Measurements from ENCODE around the gene GRIN2A.

The GRIN2A gene

GRCh38 chr16:10103118-10103517 is 79.1 kb downstream of the GRIN2A start:
- Mint-ChIP-seq H3K27me3 (peaks cover 2% of the 10 kb centered on the region), H3K36me3 (ENCODE audit: low read depth) (no peaks in the 10 kb centered on the region), H3K4me1 (ENCODE audit: low read depth) (no peaks in the 10 kb centered on the region), H3K4me3 (no peak overlapping the region), H3K9me3 (no peaks in the 10 kb centered on the region), H3K27ac (no peak overlapping the region)
- no peak for DNase-seq

- no peaks in the 10 kb centered on the region for H3K4me1 Mint-ChIP-seq (ENCODE audit: low read depth)
- no peaks in the 10 kb centered on the region for H3K9me3 Mint-ChIP-seq
- H3K27me3 Mint-ChIP-seq = peaks cover 2% of the 10 kb centered on the region
- H3K36me3 Mint-ChIP-seq (ENCODE audit: low read depth) = no peaks in the 10 kb centered on the region
- H3K27ac Mint-ChIP-seq = no peak overlapping the region
- no peak overlapping the region for H3K4me3 Mint-ChIP-seq
- DNase-seq = no peak
Measured at GRCh38 chr16:10100829-10101228, 81.4 kb downstream of the GRIN2A start.

- H3K4me3 Mint-ChIP-seq = no peak overlapping the region
- no peak for DNase-seq
- H3K9me3 Mint-ChIP-seq = no peaks in the 10 kb centered on the region
- H3K36me3 Mint-ChIP-seq (ENCODE audit: low read depth) = no peaks in the 10 kb centered on the region
- H3K27me3 Mint-ChIP-seq = no peaks in the 10 kb centered on the region
- H3K27ac Mint-ChIP-seq = no peak overlapping the region
- no peaks in the 10 kb centered on the region for H3K4me1 Mint-ChIP-seq (ENCODE audit: low read depth)
Measured at GRCh38 chr16:10098991-10099390, 83.2 kb downstream of the GRIN2A start.

- DNase-seq = no peak
- H3K4me1 Mint-ChIP-seq (ENCODE audit: low read depth) = no peaks in the 10 kb centered on the region
- no peaks in the 10 kb centered on the region for H3K36me3 Mint-ChIP-seq (ENCODE audit: low read depth)
- no peak overlapping the region for H3K4me3 Mint-ChIP-seq
- no peak overlapping the region for H3K27ac Mint-ChIP-seq
- H3K27me3 Mint-ChIP-seq = no peaks in the 10 kb centered on the region
- H3K9me3 Mint-ChIP-seq = no peaks in the 10 kb centered on the region
Measured at GRCh38 chr16:10097271-10097670, 85.0 kb downstream of the GRIN2A start.

- DNase-seq = no peak
- Mint-ChIP-seq H3K4me3 (no peak overlapping the region), H3K27ac (no peak overlapping the region), H3K36me3 (ENCODE audit: low read depth) (no peaks in the 10 kb centered on the region), H3K9me3 (no peaks in the 10 kb centered on the region), H3K4me1 (ENCODE audit: low read depth) (no peaks in the 10 kb centered on the region), H3K27me3 (peaks cover 2% of the 10 kb centered on the region)
Measured at GRCh38 chr16:10093576-10093975, 88.7 kb downstream of the GRIN2A start.

GRCh38 chr16:10090816-10091215 is 91.4 kb downstream of the GRIN2A start:
- no peak for DNase-seq
- no peak overlapping the region for H3K4me3 Mint-ChIP-seq
- no peaks in the 10 kb centered on the region for H3K9me3 Mint-ChIP-seq
- H3K27me3 Mint-ChIP-seq = peaks cover 2% of the 10 kb centered on the region
- H3K36me3 Mint-ChIP-seq (ENCODE audit: low read depth) = no peaks in the 10 kb centered on the region
- H3K4me1 Mint-ChIP-seq (ENCODE audit: low read depth) = no peaks in the 10 kb centered on the region
- H3K27ac Mint-ChIP-seq = no peak overlapping the region

- Mint-ChIP-seq H3K27me3 (peaks cover 2% of the 10 kb centered on the region), H3K4me1 (ENCODE audit: low read depth) (no peaks in the 10 kb centered on the region), H3K9me3 (no peaks in the 10 kb centered on the region), H3K4me3 (no peak overlapping the region), H3K36me3 (ENCODE audit: low read depth) (no peaks in the 10 kb centered on the region), H3K27ac (no peak overlapping the region)
- no peak for DNase-seq
Measured at GRCh38 chr16:10088380-10088793, 93.8 kb downstream of the GRIN2A start.

GRCh38 chr16:10087151-10087550 is 95.1 kb downstream of the GRIN2A start:
- DNase-seq = no peak
- Mint-ChIP-seq H3K27ac (no peak overlapping the region), H3K4me1 (ENCODE audit: low read depth) (no peaks in the 10 kb centered on the region), H3K36me3 (ENCODE audit: low read depth) (no peaks in the 10 kb centered on the region), H3K27me3 (peaks cover 2% of the 10 kb centered on the region), H3K4me3 (no peak overlapping the region), H3K9me3 (no peaks in the 10 kb centered on the region)

- Mint-ChIP-seq H3K27me3 (peaks cover 2% of the 10 kb centered on the region), H3K36me3 (ENCODE audit: low read depth) (no peaks in the 10 kb centered on the region), H3K4me1 (ENCODE audit: low read depth) (no peaks in the 10 kb centered on the region), H3K9me3 (no peaks in the 10 kb centered on the region), H3K27ac (no peak overlapping the region), H3K4me3 (no peak overlapping the region)
- DNase-seq = no peak
Measured at GRCh38 chr16:10086620-10087019, 95.6 kb downstream of the GRIN2A start.

GRCh38 chr16:10085078-10085798 is 97.0 kb downstream of the GRIN2A start:
- no peaks in the 10 kb centered on the region for H3K4me1 Mint-ChIP-seq (ENCODE audit: low read depth)
- H3K27ac Mint-ChIP-seq = no peak overlapping the region
- peaks cover 2% of the 10 kb centered on the region for H3K27me3 Mint-ChIP-seq
- no peaks in the 10 kb centered on the region for H3K9me3 Mint-ChIP-seq
- H3K36me3 Mint-ChIP-seq (ENCODE audit: low read depth) = no peaks in the 10 kb centered on the region
- DNase-seq = no peak
- no peak overlapping the region for H3K4me3 Mint-ChIP-seq

- Mint-ChIP-seq H3K9me3 (no peaks in the 10 kb centered on the region), H3K27me3 (no peaks in the 10 kb centered on the region), H3K4me3 (no peak overlapping the region), H3K36me3 (ENCODE audit: low read depth) (no peaks in the 10 kb centered on the region), H3K27ac (no peak overlapping the region), H3K4me1 (ENCODE audit: low read depth) (no peaks in the 10 kb centered on the region)
- DNase-seq = no peak
Measured at GRCh38 chr16:10083301-10083700, 98.9 kb downstream of the GRIN2A start.

GRCh38 chr16:10081201-10081940 is 100.9 kb downstream of the GRIN2A start:
- DNase-seq = no peak
- no peaks in the 10 kb centered on the region for H3K4me1 Mint-ChIP-seq (ENCODE audit: low read depth)
- H3K36me3 Mint-ChIP-seq (ENCODE audit: low read depth) = no peaks in the 10 kb centered on the region
- H3K4me3 Mint-ChIP-seq = no peak overlapping the region
- no peaks in the 10 kb centered on the region for H3K9me3 Mint-ChIP-seq
- no peaks in the 10 kb centered on the region for H3K27me3 Mint-ChIP-seq
- no peak overlapping the region for H3K27ac Mint-ChIP-seq

- no peak for DNase-seq
- Mint-ChIP-seq H3K9me3 (no peaks in the 10 kb centered on the region), H3K4me1 (ENCODE audit: low read depth) (no peaks in the 10 kb centered on the region), H3K27me3 (no peaks in the 10 kb centered on the region), H3K27ac (no peak overlapping the region), H3K36me3 (ENCODE audit: low read depth) (no peaks in the 10 kb centered on the region), H3K4me3 (no peak overlapping the region)
Measured at GRCh38 chr16:10080051-10080772, 102.0 kb downstream of the GRIN2A start.

- Mint-ChIP-seq H3K27ac (no peak overlapping the region), H3K36me3 (ENCODE audit: low read depth) (no peaks in the 10 kb centered on the region), H3K4me3 (no peak overlapping the region), H3K27me3 (no peaks in the 10 kb centered on the region), H3K4me1 (ENCODE audit: low read depth) (no peaks in the 10 kb centered on the region), H3K9me3 (no peaks in the 10 kb centered on the region)
- DNase-seq = no peak
Measured at GRCh38 chr16:10078541-10078949, 103.7 kb downstream of the GRIN2A start.

GRCh38 chr16:10077861-10078260 is 104.4 kb downstream of the GRIN2A start:
- Mint-ChIP-seq H3K36me3 (ENCODE audit: low read depth) (no peaks in the 10 kb centered on the region), H3K9me3 (no peaks in the 10 kb centered on the region), H3K27me3 (no peaks in the 10 kb centered on the region), H3K27ac (no peak overlapping the region), H3K4me1 (ENCODE audit: low read depth) (no peaks in the 10 kb centered on the region), H3K4me3 (no peak overlapping the region)
- DNase-seq = no peak
